LNCAP (cell line): ENCODE results near the gene GAA.

Experiments
- CTCF ChIP-seq: fragments of 450-650 bp; IDR thresholded peaks from 2 replicates; pipeline ENCODE4 v1.5.1; 2017; ENCODE audit warnings: mild to moderate bottlenecking

The GAA gene

GRCh38 chr17:80111702-80112470, 10.5 kb downstream of the GAA start:
- no peak for TF ChIP-seq CTCF

- no peak for TF ChIP-seq CTCF
These were observed 11.2 kb downstream of the GAA start for GRCh38 chr17:80112471-80113032.

DNA sequence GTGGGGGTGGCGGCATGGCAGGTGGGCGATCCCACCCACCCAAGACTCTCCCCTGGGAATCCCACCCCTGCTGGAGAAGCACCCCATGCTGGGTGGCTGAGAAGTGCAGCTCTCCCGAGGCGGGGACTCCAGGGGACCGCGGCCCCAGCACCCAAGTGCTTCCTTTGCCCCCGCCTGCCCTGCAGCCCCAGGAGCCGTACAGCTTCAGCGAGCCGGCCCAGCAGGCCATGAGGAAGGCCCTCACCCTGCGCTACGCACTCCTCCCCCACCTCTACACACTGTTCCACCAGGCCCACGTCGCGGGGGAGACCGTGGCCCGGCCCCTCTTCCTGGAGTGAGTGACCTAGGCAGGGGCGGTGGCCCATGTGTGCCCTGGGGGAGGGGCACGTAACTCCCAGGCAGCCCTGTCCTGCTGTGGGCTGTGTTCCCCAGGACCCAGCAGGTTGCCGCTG, 11.7 kb downstream of the GAA start:
- TF ChIP-seq CTCF, result no peak

DNA sequence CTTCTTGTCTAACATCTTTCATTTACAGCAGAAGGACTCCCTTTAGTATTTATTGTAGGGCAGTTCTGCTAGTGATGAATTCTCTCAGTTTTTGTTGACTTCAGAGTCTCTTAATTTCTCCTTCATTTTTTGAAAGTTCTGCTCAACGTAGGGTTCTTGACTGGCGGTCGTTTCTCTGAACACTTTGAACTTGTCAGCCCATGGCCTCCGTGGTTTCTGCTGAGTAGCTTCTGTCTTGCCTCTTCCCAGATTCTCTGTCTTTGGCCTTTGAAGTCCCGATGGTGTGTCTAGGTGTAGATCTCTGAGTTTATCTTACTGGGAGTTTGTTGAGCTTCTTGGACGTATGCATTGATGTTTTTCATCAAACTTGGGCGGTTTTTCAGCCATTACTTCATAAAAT, 13.4 kb downstream of the GAA start:
- no peak for TF ChIP-seq CTCF

- no peak for TF ChIP-seq CTCF
These were observed 13.8 kb downstream of the GAA start for GRCh38 chr17:80115159-80115558.

DNA sequence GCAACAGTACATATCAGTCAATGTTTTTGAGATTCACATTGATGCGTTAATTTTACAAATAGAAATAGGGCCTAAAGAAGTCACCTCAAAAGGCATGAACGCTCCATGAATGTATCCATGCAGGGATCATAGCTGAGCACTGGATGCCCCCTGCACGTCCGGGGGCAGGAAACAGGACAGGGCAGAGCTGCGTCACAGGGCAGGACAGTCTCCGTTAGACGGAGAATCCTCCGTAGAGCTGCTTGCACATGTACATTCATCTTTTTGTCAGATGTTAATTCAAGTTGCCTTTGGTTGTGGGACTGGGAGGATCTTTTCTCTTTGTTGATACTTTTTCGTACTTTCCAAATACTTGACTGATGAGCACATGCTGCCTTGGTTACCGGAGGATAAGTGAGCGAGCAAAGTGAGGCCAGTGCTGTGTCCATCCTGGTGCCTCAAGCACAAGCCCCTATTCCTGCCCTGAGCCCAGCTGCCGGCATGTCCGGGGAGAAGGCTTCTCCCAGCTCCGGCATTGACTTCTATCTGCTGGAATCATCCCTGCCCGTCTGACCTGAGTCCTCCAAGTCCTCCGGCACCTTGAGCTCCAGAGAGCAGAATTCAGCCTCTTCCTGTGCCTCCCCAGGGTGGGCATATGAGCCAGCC, 15.0 kb downstream of the GAA start:
- no peak for TF ChIP-seq CTCF

GRCh38 chr17:80116921-80117380, 15.6 kb downstream of the GAA start:
- no peak for TF ChIP-seq CTCF
